ENCODE measurements around the gene GRIK2. TPM values are rescaled to one million over a fixed set of nuclear protein-coding genes. Genes with fewer than 3 reads are reported as not detected.
"Not testable (repeated sequence)": the region's sequence is repeated elsewhere in the genome, so short reads cannot be mapped to it uniquely, and the experiment has no call there.

GRIK2 gene
- total and polyA plus RNA-seq, 2 donors, result 1.7 to 32.3 TPM

DNA sequence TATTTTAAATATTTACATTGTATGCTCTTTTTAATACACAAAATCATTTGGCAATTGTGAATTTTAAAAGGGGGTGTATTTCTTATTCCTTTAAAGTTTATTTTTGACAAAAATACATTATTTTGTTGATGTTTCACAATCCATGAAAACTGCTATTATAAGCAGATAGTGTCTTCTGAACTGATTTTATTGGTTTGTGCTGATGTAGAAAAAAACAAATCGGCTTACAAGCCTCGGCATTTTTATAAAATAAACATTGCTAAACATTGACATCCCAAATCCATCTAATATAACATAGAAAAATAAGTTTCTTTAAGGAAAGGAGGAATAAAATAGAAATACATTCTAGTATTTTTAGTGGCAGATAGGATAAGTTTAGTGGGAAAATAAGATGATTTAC, 634.7 kb downstream of the GRIK2 start:
- no peaks in the 10 kb centered on the region for H3K4me1 ChIP-seq (ENCODE audit: insufficient read depth)
- 41% methylated on average over 2 of the region's 2 CpGs for WGBS
- no peak for DNase-seq (ENCODE audit: extremely low spot score)
- H3K27ac ChIP-seq (ENCODE audit: low read depth), result no peak overlapping the region
- no peaks in the 10 kb centered on the region for H3K36me3 ChIP-seq (ENCODE audit: insufficient read depth)
- no peak overlapping the region for H3K4me3 ChIP-seq (ENCODE audit: low read depth, low read length)

DNA sequence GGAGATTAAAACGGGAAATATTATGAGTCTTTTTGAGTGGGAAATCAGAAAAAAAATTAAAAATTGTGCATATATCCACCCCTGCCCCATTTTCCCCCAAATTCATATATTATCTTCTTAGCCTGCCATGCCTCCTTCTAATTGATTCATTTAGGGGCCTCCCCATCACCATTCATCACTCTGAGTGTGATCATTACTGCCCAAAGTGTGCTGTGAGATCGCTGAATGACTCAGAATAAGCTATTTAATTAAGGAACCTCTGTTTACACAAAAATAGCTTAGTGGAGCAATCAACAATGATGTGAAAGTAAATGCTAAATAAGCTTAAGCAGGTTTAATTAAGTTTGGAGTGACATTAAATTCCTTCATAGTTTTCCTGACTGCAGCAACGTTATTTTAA, 645.5 kb downstream of the GRIK2 start:
- H3K27ac ChIP-seq (ENCODE audit: low read depth), result no peak overlapping the region
- DNase-seq (ENCODE audit: extremely low spot score), result no peak
- no peaks in the 10 kb centered on the region for H3K4me1 ChIP-seq (ENCODE audit: insufficient read depth)
- no peak overlapping the region for H3K4me3 ChIP-seq (ENCODE audit: low read depth, low read length)
- H3K36me3 ChIP-seq (ENCODE audit: insufficient read depth), result no peaks in the 10 kb centered on the region
- WGBS, result 68% methylated on average over 3 of the region's 3 CpGs

DNA sequence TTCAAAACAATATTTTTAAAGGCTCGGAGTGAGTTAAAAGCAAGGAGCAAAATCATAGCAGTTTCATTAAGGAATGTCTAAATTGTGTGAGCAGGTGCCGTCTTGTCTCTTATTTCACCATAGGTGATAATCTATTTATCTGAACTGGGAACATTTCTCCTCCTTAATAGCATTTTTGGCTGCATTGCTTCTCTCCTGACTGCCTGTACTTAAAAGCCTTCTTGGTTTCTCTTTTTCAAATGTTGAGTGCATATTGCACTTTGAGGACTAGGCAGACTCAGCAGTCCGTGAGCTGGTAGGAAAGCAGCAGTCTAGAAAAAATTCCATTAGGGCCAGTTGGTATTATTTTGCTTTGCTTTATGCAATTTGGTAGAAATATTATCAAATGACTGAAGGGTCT, 645.9 kb downstream of the GRIK2 start:
- no peak for DNase-seq (ENCODE audit: extremely low spot score)
- H3K36me3 ChIP-seq (ENCODE audit: insufficient read depth), result no peaks in the 10 kb centered on the region
- 84% methylated on average over 3 of the region's 3 CpGs for WGBS
- H3K4me1 ChIP-seq (ENCODE audit: insufficient read depth), result no peaks in the 10 kb centered on the region
- no peak overlapping the region for H3K27ac ChIP-seq (ENCODE audit: low read depth)
- no peak overlapping the region for H3K4me3 ChIP-seq (ENCODE audit: low read depth, low read length)

DNA sequence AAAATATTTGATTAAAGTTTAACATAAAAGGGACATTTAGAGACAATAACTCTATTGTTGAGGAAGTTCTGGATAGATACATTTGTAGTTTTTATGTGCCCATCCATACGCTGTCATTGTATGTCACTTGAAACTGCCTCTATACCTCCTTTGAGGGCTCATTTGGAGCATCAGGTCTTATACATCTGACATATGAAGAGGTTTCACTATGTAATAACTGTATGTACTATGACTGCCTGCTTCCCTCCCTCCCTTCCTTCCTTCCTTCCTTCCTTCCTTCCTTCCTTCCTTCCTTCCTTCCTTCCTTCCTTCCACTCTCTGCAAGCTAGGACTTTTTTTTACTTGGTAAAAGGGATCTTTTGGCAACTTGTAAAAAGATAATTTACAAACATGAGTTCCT, 657.5 kb downstream of the GRIK2 start:
- no peaks in the 10 kb centered on the region for H3K36me3 ChIP-seq (ENCODE audit: insufficient read depth)
- DNase-seq (ENCODE audit: extremely low spot score), result no peak
- whole genome bisulfite sequencing, result 96% methylated on average over 1 of the region's 1 CpG
- no peak overlapping the region for H3K4me3 ChIP-seq (ENCODE audit: low read depth, low read length)
- no peaks in the 10 kb centered on the region for H3K4me1 ChIP-seq (ENCODE audit: insufficient read depth)
- no peak overlapping the region for H3K27ac ChIP-seq (ENCODE audit: low read depth)

DNA sequence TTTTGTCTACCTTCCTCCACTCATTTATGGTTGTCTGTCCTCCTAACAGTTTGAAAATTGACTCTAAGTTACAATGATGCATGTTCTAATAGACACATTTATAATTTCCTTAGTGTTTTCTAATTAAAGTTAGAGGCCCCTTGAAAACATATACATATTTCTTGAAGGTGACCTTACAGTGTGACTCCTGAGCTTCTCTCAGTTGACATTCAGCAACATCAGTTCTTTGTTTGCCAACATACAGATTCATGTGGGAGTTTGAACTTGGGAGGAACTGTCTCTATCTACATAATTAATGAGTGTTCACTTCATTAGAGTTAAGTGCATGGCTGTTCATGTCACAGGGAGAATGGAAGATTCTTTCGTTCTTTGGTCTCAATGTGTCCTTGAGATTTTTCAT, 658.2 kb downstream of the GRIK2 start:
- WGBS, result 89% methylated on average over 1 of the region's 1 CpG

DNA sequence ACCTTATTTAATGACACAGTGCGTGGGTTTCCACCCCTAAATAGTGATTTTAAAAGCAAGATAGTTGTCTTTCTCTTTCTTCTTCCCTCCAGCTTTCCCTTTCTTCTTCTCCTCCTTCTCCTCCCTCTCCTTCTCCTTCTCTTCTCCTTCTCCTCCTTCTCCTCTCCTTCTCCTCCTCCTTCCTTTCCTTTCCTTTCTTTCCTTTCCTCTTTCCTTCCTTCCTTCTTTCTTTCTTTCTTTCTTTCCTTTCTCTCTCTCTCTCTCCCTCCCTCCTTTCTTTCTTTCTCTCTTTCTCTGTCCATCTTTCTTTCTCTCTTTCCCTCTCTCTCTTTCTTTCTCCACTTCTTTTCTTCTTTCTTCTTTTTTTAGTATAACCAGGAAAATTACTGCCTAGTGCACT, 670.6 kb downstream of the GRIK2 start:
- Histone ChIP-seq H3K27ac (ENCODE audit: low read depth) (no peak overlapping the region), H3K4me1 (ENCODE audit: insufficient read depth) (no peaks in the 10 kb centered on the region), H3K4me3 (ENCODE audit: low read depth, low read length) (no peak overlapping the region), H3K36me3 (ENCODE audit: insufficient read depth) (no peaks in the 10 kb centered on the region)
- WGBS, result 77% methylated on average over 1 of the region's 1 CpG
- DNase-seq (ENCODE audit: extremely low spot score), result no peak

More for the DNA sequence above, 658.2 kb downstream of the GRIK2 start:
- no peak for DNase-seq (ENCODE audit: extremely low spot score)
- no peak overlapping the region for H3K4me3 ChIP-seq (ENCODE audit: low read depth, low read length)
- H3K27ac ChIP-seq (ENCODE audit: low read depth), result no peak overlapping the region
- H3K4me1 ChIP-seq (ENCODE audit: insufficient read depth), result no peaks in the 10 kb centered on the region
- no peaks in the 10 kb centered on the region for H3K36me3 ChIP-seq (ENCODE audit: insufficient read depth)

DNA sequence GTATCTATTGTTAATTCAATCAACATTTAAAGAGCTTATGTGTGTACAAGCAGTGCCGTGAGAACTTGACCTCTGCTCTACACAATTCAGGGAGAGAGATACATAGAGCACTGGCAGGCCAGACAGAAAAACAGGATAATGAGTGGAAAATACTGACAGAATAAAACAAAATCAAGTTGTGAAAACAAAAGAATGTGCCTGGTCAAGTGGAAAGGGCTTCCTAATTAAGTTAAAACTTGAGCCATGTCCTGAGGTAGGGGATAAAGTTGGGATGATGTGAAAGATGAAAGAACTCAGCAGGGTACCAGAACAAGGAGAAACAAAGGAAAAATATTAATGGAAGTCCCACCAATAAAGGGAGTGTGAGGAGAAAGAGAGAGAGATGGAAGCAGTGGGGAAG, 672.8 kb downstream of the GRIK2 start:
- no peaks in the 10 kb centered on the region for H3K36me3 ChIP-seq (ENCODE audit: insufficient read depth)
- DNase-seq (ENCODE audit: extremely low spot score), result no peak
- H3K27ac ChIP-seq (ENCODE audit: low read depth), result no peak overlapping the region
- H3K4me3 ChIP-seq (ENCODE audit: low read depth, low read length), result no peak overlapping the region
- H3K4me1 ChIP-seq (ENCODE audit: insufficient read depth), result no peaks in the 10 kb centered on the region
- WGBS, result 75% methylated on average over 1 of the region's 1 CpG

DNA sequence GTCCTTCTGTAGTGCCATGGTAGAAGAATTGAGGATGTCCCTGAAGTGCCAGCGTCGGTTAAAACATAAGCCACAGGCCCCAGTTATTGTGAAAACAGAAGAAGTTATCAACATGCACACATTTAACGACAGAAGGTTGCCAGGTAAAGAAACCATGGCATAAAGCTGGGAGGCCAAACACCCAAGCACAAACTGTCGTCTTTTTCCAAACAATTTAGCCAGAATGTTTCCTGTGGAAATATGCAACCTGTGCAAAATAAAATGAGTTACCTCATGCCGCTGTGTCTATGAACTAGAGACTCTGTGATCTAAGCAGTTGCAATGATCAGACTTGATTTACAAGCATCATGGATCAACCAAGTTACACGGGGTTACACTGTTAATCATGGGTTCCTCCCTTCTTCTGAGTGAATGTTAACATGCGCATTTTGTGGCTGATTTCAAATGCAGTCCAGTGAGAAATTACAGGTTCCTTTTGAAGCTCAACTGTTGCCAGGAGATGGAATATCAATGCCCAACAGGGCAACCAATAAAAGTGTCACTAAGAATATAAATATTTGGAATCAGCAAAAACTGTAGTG, 674.9 kb downstream of the GRIK2 start:
- DNase-seq (ENCODE audit: extremely low spot score), result no peak
- Histone ChIP-seq H3K4me1 (ENCODE audit: insufficient read depth) (no peaks in the 10 kb centered on the region), H3K36me3 (ENCODE audit: insufficient read depth) (no peaks in the 10 kb centered on the region)

DNA sequence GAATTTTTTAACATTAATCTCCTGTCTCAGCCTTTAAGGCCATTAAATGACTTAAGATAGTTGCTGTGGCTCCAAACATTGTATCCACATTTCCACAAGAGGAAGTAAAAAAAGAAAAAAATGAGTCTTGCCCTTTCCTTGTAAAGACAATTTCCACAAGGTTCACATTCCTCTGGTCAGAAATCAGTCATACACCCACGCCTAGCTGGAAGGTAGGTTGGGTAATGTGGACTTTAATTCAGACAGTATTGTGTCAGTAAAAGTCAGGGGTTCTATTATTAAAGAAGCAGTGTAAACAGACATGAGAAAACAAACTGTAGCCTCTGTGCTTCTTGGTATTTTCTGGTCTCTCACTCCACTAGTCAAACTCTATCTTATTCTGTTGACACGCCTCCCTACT, 682.0 kb downstream of the GRIK2 start:
- H3K4me1 ChIP-seq (ENCODE audit: insufficient read depth), result no peaks in the 10 kb centered on the region
- no peak overlapping the region for H3K4me3 ChIP-seq (ENCODE audit: low read depth, low read length)
- no peak for DNase-seq (ENCODE audit: extremely low spot score)
- 79% methylated on average over 2 of the region's 2 CpGs for WGBS
- H3K27ac ChIP-seq (ENCODE audit: low read depth), result no peak overlapping the region
- H3K36me3 ChIP-seq (ENCODE audit: insufficient read depth), result no peaks in the 10 kb centered on the region

More for the DNA sequence above, 674.9 kb downstream of the GRIK2 start:
- no peak overlapping the region for H3K27ac ChIP-seq (ENCODE audit: low read depth)
- WGBS, result 52% methylated on average over 7 of the region's 7 CpGs
- no peak overlapping the region for H3K4me3 ChIP-seq (ENCODE audit: low read depth, low read length)

DNA sequence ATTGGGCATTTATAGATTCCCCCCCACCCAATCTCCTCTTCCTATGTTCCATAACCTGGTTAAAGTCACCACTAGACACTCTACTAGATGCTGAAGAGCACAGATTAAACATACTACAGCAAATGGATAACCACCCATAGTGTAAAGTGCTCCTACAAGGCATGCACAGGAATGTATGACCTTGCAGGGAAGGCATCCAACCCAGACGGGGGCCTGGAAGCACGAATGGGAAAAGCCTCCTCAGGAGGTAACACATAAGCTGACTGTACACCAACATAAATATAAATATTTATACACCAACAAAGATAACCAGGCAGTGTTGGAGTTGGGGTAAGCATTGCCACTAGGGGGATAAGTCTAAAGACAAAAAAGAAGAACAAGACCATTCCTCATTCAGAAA, 691.7 kb downstream of the GRIK2 start:
- Histone ChIP-seq H3K36me3 (ENCODE audit: insufficient read depth) (no peaks in the 10 kb centered on the region), H3K4me3 (ENCODE audit: low read depth, low read length) (no peak overlapping the region), H3K4me1 (ENCODE audit: insufficient read depth) (no peaks in the 10 kb centered on the region), H3K27ac (ENCODE audit: low read depth) (no peak overlapping the region)
- 28% methylated on average over 2 of the region's 2 CpGs for WGBS
- DNase-seq (ENCODE audit: extremely low spot score), result no peak

DNA sequence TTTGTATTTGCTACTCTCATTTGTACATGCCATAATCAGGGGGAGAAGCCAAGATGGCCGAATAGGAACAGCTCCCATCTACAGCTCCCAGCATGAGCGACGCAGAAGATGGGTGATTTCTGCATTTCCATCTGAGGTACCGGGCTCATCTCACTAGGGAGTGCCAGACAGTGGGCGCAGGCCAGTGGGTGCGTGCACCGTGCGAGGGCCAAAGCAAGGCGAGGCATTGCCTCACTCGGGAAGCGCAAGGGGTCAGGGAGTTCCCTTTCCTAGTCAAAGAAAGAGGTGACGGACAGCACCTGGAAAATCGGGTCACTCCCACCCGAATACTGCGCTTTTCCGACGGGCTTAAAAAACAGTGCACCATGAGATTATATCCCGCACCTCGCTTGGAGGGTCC, 694.7 kb downstream of the GRIK2 start:
- H3K4me1 ChIP-seq (ENCODE audit: insufficient read depth); H3K36me3 ChIP-seq (ENCODE audit: insufficient read depth); DNase-seq (ENCODE audit: extremely low spot score); H3K4me3 ChIP-seq (ENCODE audit: low read depth, low read length); H3K27ac ChIP-seq (ENCODE audit: low read depth): not testable (repeated sequence)
- WGBS, result 97% methylated on average over 19 of the region's 19 CpGs

DNA sequence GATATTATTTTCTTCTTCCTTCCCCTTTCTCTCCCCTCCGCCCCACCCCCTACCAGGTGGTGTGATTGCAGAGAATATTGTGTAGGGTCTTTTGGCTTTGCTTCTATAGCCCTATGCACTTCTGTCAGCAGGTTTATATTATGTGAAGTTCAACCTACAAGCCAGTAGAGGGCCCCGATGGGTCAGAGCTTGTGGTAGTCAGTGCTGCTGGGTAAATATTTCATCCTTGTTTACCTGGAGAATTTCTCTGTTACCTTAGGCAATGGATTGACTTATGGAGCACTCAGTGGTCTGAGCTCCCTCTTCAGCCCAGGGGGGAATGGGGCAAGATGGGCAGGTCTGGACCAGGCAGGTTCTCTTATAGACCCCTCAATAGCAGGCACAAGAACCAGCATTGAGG, 720.9 kb downstream of the GRIK2 start:
- H3K4me3 ChIP-seq (ENCODE audit: low read depth, low read length), result no peak overlapping the region
- no peaks in the 10 kb centered on the region for H3K4me1 ChIP-seq (ENCODE audit: insufficient read depth)
- 43% methylated on average over 2 of the region's 2 CpGs for WGBS
- no peaks in the 10 kb centered on the region for H3K36me3 ChIP-seq (ENCODE audit: insufficient read depth)
- H3K27ac ChIP-seq (ENCODE audit: low read depth), result no peak overlapping the region
- DNase-seq (ENCODE audit: extremely low spot score), result no peak

DNA sequence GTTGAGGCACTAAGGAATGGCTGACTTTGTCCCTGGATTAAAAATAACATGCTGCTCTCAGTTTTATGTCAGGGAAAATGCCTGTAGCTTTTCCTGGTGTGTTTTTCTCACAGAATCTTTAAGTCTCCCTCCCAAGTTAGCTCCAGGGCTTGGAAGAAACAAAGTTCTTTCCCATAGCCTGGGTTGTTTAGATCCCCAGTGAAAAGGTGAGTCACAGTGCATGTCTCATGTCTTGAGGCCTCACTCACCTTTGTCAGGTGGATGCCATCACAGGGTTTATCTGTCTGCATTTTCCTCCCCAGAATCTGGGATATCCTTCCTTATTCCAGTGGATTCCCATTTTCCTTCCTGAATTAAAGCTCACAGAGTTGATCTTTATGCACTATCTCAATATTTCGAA, 722.4 kb downstream of the GRIK2 start:
- H3K4me3 ChIP-seq (ENCODE audit: low read depth, low read length), result no peak overlapping the region
- WGBS, result 71% methylated on average over 1 of the region's 1 CpG
- no peaks in the 10 kb centered on the region for H3K4me1 ChIP-seq (ENCODE audit: insufficient read depth)
- DNase-seq (ENCODE audit: extremely low spot score), result no peak
- no peaks in the 10 kb centered on the region for H3K36me3 ChIP-seq (ENCODE audit: insufficient read depth)
- no peak overlapping the region for H3K27ac ChIP-seq (ENCODE audit: low read depth)

DNA sequence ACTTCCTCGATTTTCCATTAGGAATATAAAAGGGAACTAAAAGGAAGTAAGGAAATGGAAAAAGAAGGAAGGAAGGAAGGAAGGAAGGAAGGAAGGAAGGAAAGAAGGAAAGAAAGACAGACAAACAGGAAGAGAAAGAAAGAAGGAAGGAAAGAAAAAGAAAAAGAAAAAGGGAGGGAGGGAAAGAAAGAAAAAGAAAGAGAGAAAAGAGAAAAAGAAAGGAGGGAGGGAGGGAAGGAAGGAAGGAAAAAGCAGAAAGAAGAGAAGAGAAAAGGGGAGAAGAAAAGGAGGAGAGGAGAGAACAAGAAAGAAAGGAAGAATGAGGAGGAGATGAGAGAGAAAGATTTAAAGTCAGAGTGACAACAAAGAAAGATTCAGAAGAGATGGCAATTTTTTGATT, 724.5 kb downstream of the GRIK2 start:
- no peak overlapping the region for H3K27ac ChIP-seq (ENCODE audit: low read depth)
- WGBS, result 95% methylated on average over 1 of the region's 1 CpG
- H3K4me1 ChIP-seq (ENCODE audit: insufficient read depth), result no peaks in the 10 kb centered on the region
- no peak overlapping the region for H3K4me3 ChIP-seq (ENCODE audit: low read depth, low read length)
- no peak for DNase-seq (ENCODE audit: extremely low spot score)
- H3K36me3 ChIP-seq (ENCODE audit: insufficient read depth), result no peaks in the 10 kb centered on the region

Data from urinary bladder (tissue), 4 donors.